Trophoblast cell (in vitro differentiated cells and primary cell): ENCODE data around the gene ABCB8.

Experiments
- DNase-seq, 2 donors: peaks; one replicate each; pipeline ENCODE4 v3.0.0-alpha.2; 2016
- H2AFZ ChIP-seq: 2 replicates; pipeline ENCODE4 v1.6.1; 2013; ENCODE audit warnings: low read length, moderate library complexity, mild to moderate bottlenecking; ENCODE audit not compliant: insufficient read depth, poor library complexity
- H2AK5ac ChIP-seq: 2 replicates; pipeline ENCODE4 v1.6.1; 2013; ENCODE audit warnings: mild to moderate bottlenecking, low read length
- H2BK120ac ChIP-seq: 2 replicates; pipeline ENCODE4 v1.6.1; 2013; ENCODE audit warnings: low read length, mild to moderate bottlenecking, moderate library complexity; ENCODE audit not compliant: insufficient read depth, poor library complexity
- H2BK12ac ChIP-seq: 2 replicates; pipeline ENCODE4 v1.6.1; 2013; ENCODE audit warnings: mild to moderate bottlenecking, low read length, moderate library complexity
- H2BK5ac ChIP-seq: 2 replicates; pipeline ENCODE4 v1.6.1; 2013; ENCODE audit warnings: low read length, low read depth, moderate library complexity, mild to moderate bottlenecking; ENCODE audit not compliant: poor library complexity
- H3K14ac ChIP-seq: 2 replicates; pipeline ENCODE4 v1.6.1; 2013; ENCODE audit warnings: mild to moderate bottlenecking, low read length
- H3K18ac ChIP-seq: 2 replicates; pipeline ENCODE4 v1.6.1; 2013; ENCODE audit warnings: mild to moderate bottlenecking, low read length
- H3K23ac ChIP-seq: 2 replicates; pipeline ENCODE4 v1.6.1; 2013; ENCODE audit warnings: low read length
- H3K27ac ChIP-seq: 2 replicates; pipeline ENCODE4 v1.5.1; 2013; ENCODE audit warnings: low read depth, mild to moderate bottlenecking, inconsistent platforms, low read length, moderate library complexity
- H3K27me3 ChIP-seq: 2 replicates; pipeline ENCODE4 v1.6.1; 2013; ENCODE audit warnings: inconsistent platforms, mild to moderate bottlenecking, low read length, moderate library complexity; ENCODE audit not compliant: insufficient read depth
- H3K36me3 ChIP-seq, 2 experiments: 1 replicate in 1 of 2; 2 replicates in 1 of 2; pipeline ENCODE4 v1.6.1; 2013; ENCODE audit warnings: low read length in 2 of 2, mild to moderate bottlenecking in 2 of 2, moderate library complexity in 1 of 2; ENCODE audit not compliant: insufficient read depth in 2 of 2, control insufficient read depth in 1 of 2
- H3K4ac ChIP-seq: 2 replicates; pipeline ENCODE4 v1.6.1; 2013; ENCODE audit warnings: low read depth, mild to moderate bottlenecking, low read length, moderate library complexity
- H3K4me1 ChIP-seq, 2 experiments: 1 replicate in 1 of 2; 2 replicates in 1 of 2; pipeline ENCODE4 v1.6.1; 2013; ENCODE audit warnings: low read length in 2 of 2, mild to moderate bottlenecking in 2 of 2, moderate library complexity in 1 of 2; ENCODE audit not compliant: insufficient read depth in 2 of 2, control insufficient read depth in 1 of 2
- H3K4me2 ChIP-seq: 2 replicates; pipeline ENCODE4 v1.6.1; 2013; ENCODE audit warnings: inconsistent platforms, mild to moderate bottlenecking, low read length, moderate library complexity
- H3K4me3 ChIP-seq: 2 replicates; pipeline ENCODE4 v1.5.1; 2013; ENCODE audit warnings: mild to moderate bottlenecking, low read depth, low read length, inconsistent platforms
- H3K79me1 ChIP-seq: one replicate; pipeline ENCODE4 v1.6.1; 2013; ENCODE audit warnings: low read length
- H3K79me2 ChIP-seq: 2 replicates; pipeline ENCODE4 v1.6.1; 2013; ENCODE audit warnings: low read length, mild to moderate bottlenecking; ENCODE audit not compliant: control insufficient read depth, insufficient read depth, poor library complexity
- H3K9ac ChIP-seq: 2 replicates; pipeline ENCODE4 v1.6.1; 2013; ENCODE audit warnings: mild to moderate bottlenecking, low read length
- H3K9me3 ChIP-seq: 2 replicates; pipeline ENCODE4 v1.6.1; 2013; ENCODE audit warnings: low read depth, mild to moderate bottlenecking, control low read depth, inconsistent platforms, low read length; ENCODE audit not compliant: insufficient read depth
- H4K12ac ChIP-seq: 2 replicates; pipeline ENCODE4 v1.6.1; 2013; ENCODE audit warnings: low read depth, mild to moderate bottlenecking, low read length, moderate library complexity
- H4K8ac ChIP-seq: 2 replicates; pipeline ENCODE4 v1.6.1; 2013; ENCODE audit warnings: low read depth, mild to moderate bottlenecking, low read length, moderate library complexity
- H4K91ac ChIP-seq: one replicate; pipeline ENCODE4 v1.6.1; 2013; ENCODE audit warnings: low read depth, mild to moderate bottlenecking, low read length, moderate library complexity
- WGBS: extraction: QIAGEN DNeasy Blood & Tissue Kit; methylation state at CpG from one replicate; pipeline ENCODE4 v1.1.7; 2013; ENCODE audit warnings: missing lambda C conversion rate; ENCODE audit not compliant: insufficient read length, insufficient coverage; ENCODE audit errors: extremely low coverage; 5-methylcytosine and 5-hydroxymethylcytosine counted together

Gene ABCB8

GRCh38 chr7:151083824-151084160 lies 55.5 kb downstream of the ABCB8 start:
- Histone ChIP-seq H3K79me1 (peaks cover 36% of the 10 kb centered on the region), H3K4ac (no peak overlapping the region), H2BK12ac (peak overlapping the region; percentile 21), H3K4me2 (peak overlapping the region; percentile 84), H3K36me3 (peaks cover 7 to 13% of the 10 kb centered on the region in 2 experiments), H3K79me2 (peaks cover 43% of the 10 kb centered on the region), H3K4me1 (peaks cover 42 to 54% of the 10 kb centered on the region in 2 experiments), H2BK120ac (no peak overlapping the region), H3K14ac (peak overlapping the region; percentile 44), H2AK5ac (peak overlapping the region; percentile 4), H3K23ac (no peak overlapping the region), H3K18ac (peak overlapping the region; percentile 25), H2BK5ac (no peak overlapping the region), H4K91ac (peak overlapping the region; percentile 90), H3K9me3 (no peaks in the 10 kb centered on the region), H3K27me3 (no peaks in the 10 kb centered on the region), H4K12ac (peak overlapping the region; percentile 70), H4K8ac (peak overlapping the region; percentile 81), H3K4me3 (peak overlapping the region; percentile 79), H3K9ac (peak overlapping the region; percentile 30), H3K27ac (no peak overlapping the region), H2AFZ (peak overlapping the region; percentile 92)
- DNase-seq, result no peak
- WGBS, result no CpG with 5 or more reads among the region's 3 CpGs

- Histone ChIP-seq H3K27ac (no peak overlapping the region), H2AFZ (no peak overlapping the region), H3K9me3 (no peaks in the 10 kb centered on the region), H2BK120ac (no peak overlapping the region), H2BK5ac (no peak overlapping the region), H3K9ac (no peak overlapping the region), H3K14ac (no peak overlapping the region), H3K79me1 (peaks cover 39% of the 10 kb centered on the region), H3K18ac (no peak overlapping the region), H3K4me2 (peak overlapping the region; percentile 78), H3K4me3 (no peak overlapping the region), H3K79me2 (peaks cover 38% of the 10 kb centered on the region), H4K8ac (no peak overlapping the region), H2BK12ac (peak overlapping the region; percentile 20), H3K36me3 (peaks cover 0 to 8% of the 10 kb centered on the region in 2 experiments), H3K23ac (no peak overlapping the region), H4K91ac (peak overlapping the region; percentile 12), H3K27me3 (no peaks in the 10 kb centered on the region), H3K4me1 (peaks cover 45 to 60% of the 10 kb centered on the region in 2 experiments), H3K4ac (no peak overlapping the region), H4K12ac (no peak overlapping the region), H2AK5ac (peak overlapping the region; percentile 42)
- no CpG with 5 or more reads among the region's 5 CpGs for WGBS
- DNase-seq, result no peak
These were observed 57.1 kb downstream of the ABCB8 start for GRCh38 chr7:151085329-151085690.

GRCh38 chr7:151085691-151086620 lies 57.7 kb downstream of the ABCB8 start, which contains the start of gene AGAP3:
AGAP3 (plus strand) TSS chr7:151086475; CDS start chr7:151086742, 267 bp downstream.
- H3K9me3 ChIP-seq, result no peaks in the 10 kb centered on the region
- peaks cover 47 to 61% of the 10 kb centered on the region in 2 experiments for H3K4me1 ChIP-seq
- H4K12ac ChIP-seq, result peak within 1 kb of the TSS; percentile 61
- H3K27me3 ChIP-seq, result no peaks in the 10 kb centered on the region
- H3K4me3 ChIP-seq, result peak within 1 kb of the TSS; percentile 75
- peak within 1 kb of the TSS; percentile 97 for H3K4me2 ChIP-seq
- peak within 1 kb of the TSS; percentile 57 for H3K27ac ChIP-seq
- H2BK5ac ChIP-seq, result peak within 1 kb of the TSS; percentile 38
- peaks cover 0 to 8% of the 10 kb centered on the region in 2 experiments for H3K36me3 ChIP-seq
- H4K91ac ChIP-seq, result peak within 1 kb of the TSS; percentile 78
- peak within 1 kb of the TSS; percentile 88 for H3K14ac ChIP-seq
- H2AFZ ChIP-seq, result peak within 1 kb of the TSS; percentile 34
- H2AK5ac ChIP-seq, result peak within 1 kb of the TSS; percentile 52
- H3K18ac ChIP-seq, result peak within 1 kb of the TSS; percentile 85
- peaks cover 34% of the 10 kb centered on the region for H3K79me2 ChIP-seq
- peaks cover 35% of the 10 kb centered on the region for H3K79me1 ChIP-seq
- peak within 1 kb of the TSS; percentile 57 for H2BK120ac ChIP-seq
- H3K4ac ChIP-seq, result peak within 1 kb of the TSS; percentile 87
- peak within 1 kb of the TSS; percentile 78 for H3K9ac ChIP-seq
- peak within 1 kb of the TSS; percentile 20 for H2BK12ac ChIP-seq
- peak within 1 kb of the TSS; percentile 72 for H4K8ac ChIP-seq
- DNase-seq, result peak; percentile 89 to 92
- no peak within 1 kb of the TSS for H3K23ac ChIP-seq
- WGBS, result no CpG with 5 or more reads among the region's 84 CpGs

GRCh38 chr7:151086802-151087244 lies 58.6 kb downstream of the ABCB8 start:
- Histone ChIP-seq H4K12ac (no peak overlapping the region), H4K91ac (peak overlapping the region; percentile 41), H3K4me3 (peak overlapping the region; percentile 75), H4K8ac (peak overlapping the region; percentile 49), H2AFZ (peak overlapping the region; percentile 17), H3K79me1 (peaks cover 33% of the 10 kb centered on the region), H3K9me3 (no peaks in the 10 kb centered on the region), H2BK120ac (peak overlapping the region; percentile 3), H3K4me1 (peaks cover 46 to 57% of the 10 kb centered on the region in 2 experiments), H3K9ac (peak overlapping the region; percentile 78), H3K4me2 (peak overlapping the region; percentile 97), H2BK12ac (no peak overlapping the region), H3K23ac (no peak overlapping the region), H3K27me3 (no peaks in the 10 kb centered on the region), H3K79me2 (peaks cover 32% of the 10 kb centered on the region), H3K18ac (peak overlapping the region; percentile 85), H3K4ac (peak overlapping the region; percentile 87), H3K27ac (peak overlapping the region; percentile 3), H3K14ac (peak overlapping the region; percentile 88), H2BK5ac (peak overlapping the region; percentile 38), H2AK5ac (peak overlapping the region; percentile 52), H3K36me3 (peaks cover 0 to 4% of the 10 kb centered on the region in 2 experiments)
- DNase-seq, result peak in 1 of 2 donors; percentile 53
- no CpG with 5 or more reads among the region's 56 CpGs for WGBS
